Neural progenitor cell (in vitro differentiated cells): ENCODE data around the gene ZMYND10.

ENCODE experiments used
- CTCF ChIP-seq: fragments of 200-600 bp; sonication (generic); IDR thresholded peaks from 2 replicates; pipeline ENCODE4 v1.5.1; 2017; ENCODE audit warnings: antibody characterized with exemption, mild to moderate bottlenecking
- EZH2 ChIP-seq: fragments of 200-600 bp; sonication (generic); IDR thresholded peaks from 2 replicates; pipeline ENCODE4 v1.6.1; 2017; ENCODE audit warnings: antibody characterized with exemption, mild to moderate bottlenecking, moderate library complexity
- EZH2phosphoT487 ChIP-seq: fragments of 200-600 bp; sonication (generic); IDR thresholded peaks from 2 replicates; pipeline ENCODE4 v1.6.1; 2017; ENCODE audit warnings: antibody characterized with exemption

GRCh38 chr3:50345008-50345407 is 524 bp downstream of the ZMYND10 start:
- TF ChIP-seq CTCF (no peak), EZH2 (no peak), EZH2phosphoT487 (no peak)
